GM23338 (cell line): ENCODE results near the gene HTR3C. TPM values are rescaled to one million over a fixed set of nuclear protein-coding genes. Genes with fewer than 3 reads are reported as not detected.

Source experiments
- ATAC-seq: fragments of 200-7000 bp; cut with Tn5 transposase; 3 replicates; pipeline ENCODE4 v1.9.1; 2020
- DNase-seq: peaks from one replicate; pipeline ENCODE4 v3.0.0-alpha.2; 2015; ENCODE audit warnings: low spot score
- H2AFZ ChIP-seq: fragments of 200-600 bp; sonication (generic); 2 replicates; pipeline ENCODE4 v1.8.0; 2016; ENCODE audit warnings: antibody characterized with exemption, mild to moderate bottlenecking, moderate library complexity
- H3F3A ChIP-seq: fragments of 200-600 bp; sonication (generic); replicated peaks from 2 replicates; pipeline ENCODE4 v1.8.0; 2017; ENCODE audit warnings: antibody characterized with exemption, mixed run types, low read depth
- H3K27ac ChIP-seq: fragments of 200-600 bp; sonication (generic); 2 replicates; pipeline ENCODE4 v1.6.1; 2016; ENCODE audit warnings: low read depth
- H3K27me3 ChIP-seq: fragments of 200-600 bp; sonication (generic); 2 replicates; pipeline ENCODE4 v1.8.0; 2016; ENCODE audit warnings: mild to moderate bottlenecking, mixed run types, moderate library complexity; ENCODE audit not compliant: insufficient read depth
- H3K36me3 ChIP-seq: fragments of 200-600 bp; sonication (generic); 2 replicates; pipeline ENCODE4 v1.8.0; 2016; ENCODE audit warnings: mild to moderate bottlenecking; ENCODE audit not compliant: insufficient read depth
- H3K4me1 ChIP-seq: fragments of 200-600 bp; sonication (generic); 2 replicates; pipeline ENCODE4 v1.8.0; 2016; ENCODE audit warnings: mild to moderate bottlenecking, moderate library complexity; ENCODE audit not compliant: insufficient read depth
- H3K4me2 ChIP-seq: fragments of 200-600 bp; sonication (generic); 2 replicates; pipeline ENCODE4 v1.7.1; 2017; ENCODE audit warnings: mixed run types
- H3K4me3 ChIP-seq: fragments of 200-600 bp; sonication (generic); 2 replicates; pipeline ENCODE4 v1.6.1; 2016; ENCODE audit warnings: mixed run types
- H3K79me2 ChIP-seq: fragments of 200-600 bp; sonication (generic); replicated peaks from 2 replicates; pipeline ENCODE4 v1.8.0; 2017; ENCODE audit warnings: mild to moderate bottlenecking; ENCODE audit not compliant: insufficient read depth
- H3K9me2 ChIP-seq: fragments of 200-600 bp; sonication (generic); 2 replicates; pipeline ENCODE4 v1.8.0; 2017; ENCODE audit not compliant: insufficient read depth
- H4K20me1 ChIP-seq: fragments of 200-600 bp; sonication (generic); replicated peaks from 2 replicates; pipeline ENCODE4 v1.8.0; 2017; ENCODE audit warnings: mild to moderate bottlenecking; ENCODE audit not compliant: insufficient read depth
- H3K27ac Mint-ChIP-seq: 2 replicates; pipeline ENCODE4 v1.8.0; 2020; ENCODE audit warnings: inconsistent platforms, mild to moderate bottlenecking, moderate library complexity, mixed read lengths
- H3K27me3 Mint-ChIP-seq: 3 replicates; pipeline ENCODE4 v1.8.0; 2022; ENCODE audit warnings: low read depth, mild to moderate bottlenecking, moderate library complexity, mixed read lengths, inconsistent platforms; ENCODE audit not compliant: insufficient read depth, poor library complexity
- H3K36me3 Mint-ChIP-seq: 3 replicates; pipeline ENCODE4 v1.8.0; 2021; ENCODE audit warnings: low read depth, mild to moderate bottlenecking, inconsistent platforms, moderate library complexity, mixed read lengths
- H3K4me1 Mint-ChIP-seq: 3 replicates; pipeline ENCODE4 v1.8.0; 2020; ENCODE audit warnings: mild to moderate bottlenecking, inconsistent platforms, mixed read lengths
- H3K4me3 Mint-ChIP-seq: 3 replicates; pipeline ENCODE4 v1.8.0; 2021; ENCODE audit warnings: moderate library complexity, mild to moderate bottlenecking, inconsistent platforms, mixed read lengths
- H3K9me3 Mint-ChIP-seq: 3 replicates; pipeline ENCODE4 v1.8.0; 2020; ENCODE audit warnings: moderate library complexity, mild to moderate bottlenecking, inconsistent platforms, mixed read lengths
- EZH2phosphoT487 ChIP-seq: fragments of 200-600 bp; sonication (generic); IDR thresholded peaks from one replicate; pipeline ENCODE4 v1.8.1; 2018; ENCODE audit warnings: antibody characterized with exemption; ENCODE audit not compliant: unreplicated experiment
- JUNB ChIP-seq: IDR thresholded peaks from one replicate; pipeline ENCODE4 v1.6.1; 2016; ENCODE audit warnings: antibody characterized with exemption; ENCODE audit not compliant: unreplicated experiment
- NANOG ChIP-seq: IDR thresholded peaks from 2 replicates; pipeline ENCODE4 v1.6.1; 2016; ENCODE audit warnings: antibody characterized with exemption, borderline replicate concordance
- STAT1 ChIP-seq: IDR thresholded peaks from one replicate; pipeline ENCODE4 v1.6.1; 2016; ENCODE audit warnings: antibody characterized with exemption; ENCODE audit not compliant: unreplicated experiment
- ZNF331 ChIP-seq: fragments of 250-450 bp; sonication (Bioruptor Pico); IDR thresholded peaks from 2 replicates; pipeline ENCODE4 v1.5.0; 2020; ENCODE audit warnings: low read depth, mild to moderate bottlenecking, moderate library complexity
- ZNF462 ChIP-seq: fragments of 250-450 bp; sonication (Bioruptor Pico); IDR thresholded peaks from 2 replicates; pipeline ENCODE4 v1.5.0; 2020; ENCODE audit warnings: mild to moderate bottlenecking, moderate library complexity
- polyA plus RNA-seq: library from polyadenylated mRNA; unstranded; fragments of >200 nt; fragmentation: Nextera tagmentation; extraction: Ambion mirVana; gene quantifications from 2 replicates; pipeline ENCODE4 v1.2.1, GENCODE V29; 2016
- total RNA-seq: library from RNA; depleted of rRNA; stranded (reverse); fragments of >200 nt; shearing (Covaris generic); gene quantifications from 2 replicates; pipeline ENCODE4 v1.2.3, GENCODE V29; 2014

HTR3C gene
- total and polyA plus RNA-seq, 2 experiments from 2014 or later = not detected

GRCh38 chr3:184004476-184004875 is 48.4 kb upstream of the HTR3C start:
- peaks cover 10% of the 10 kb centered on the region for H4K20me1 ChIP-seq
- Mint-ChIP-seq H3K4me1 (peaks cover 10% of the 10 kb centered on the region; the same call in 2 of the 3 replicates), H3K4me3 (no peak overlapping the region), H3K27ac (peak overlapping the region; percentile 59; the same call in 1 of the 2 replicates), H3K27me3 (no peaks in the 10 kb centered on the region), H3K36me3 (peaks cover 3% of the 10 kb centered on the region; the same call in 1 of the 3 replicates), H3K9me3 (no peaks in the 10 kb centered on the region)
- H3K79me2 ChIP-seq = peaks cover 38% of the 10 kb centered on the region
- DNase-seq (no peak), ATAC-seq (no peak)
- no peak overlapping the region for H2AFZ ChIP-seq
- H3K36me3 ChIP-seq = peaks cover 3% of the 10 kb centered on the region; the same call in 1 of the 2 replicates
- no peaks in the 10 kb centered on the region for H3K9me2 ChIP-seq
- TF ChIP-seq ZNF462 (CRISPR knock-in tag) (no peak), NANOG (no peak), STAT1 (no peak), EZH2phosphoT487 (no peak), JUNB (no peak)
- H3K4me2 ChIP-seq = no peak overlapping the region
- H3K4me1 ChIP-seq = no peaks in the 10 kb centered on the region
- H3K4me3 ChIP-seq = no peak overlapping the region
- H3K27ac ChIP-seq = no peak overlapping the region
- no peaks in the 10 kb centered on the region for H3K27me3 ChIP-seq
- no peaks in the 10 kb centered on the region for H3F3A ChIP-seq

GRCh38 chr3:184005941-184006507 is 46.8 kb upstream of the HTR3C start:
- Histone ChIP-seq H3K36me3 (peaks cover 4% of the 10 kb centered on the region; the same call in 1 of the 2 replicates), H3K4me3 (no peak overlapping the region), H3K27ac (0 out of 2 replicates have a peak overlapping the region, but pooled peaks have one; percentile 2), H3K4me2 (no peak overlapping the region), H2AFZ (no peak overlapping the region), H3K9me2 (no peaks in the 10 kb centered on the region), H3K4me1 (no peaks in the 10 kb centered on the region), H3K27me3 (no peaks in the 10 kb centered on the region), H3K79me2 (peaks cover 30% of the 10 kb centered on the region), H3F3A (no peaks in the 10 kb centered on the region), H4K20me1 (peaks cover 10% of the 10 kb centered on the region)
- peak; percentile 53 for DNase-seq
- peak overlapping the region; percentile 96 for H3K27ac Mint-ChIP-seq
- H3K9me3 Mint-ChIP-seq = no peaks in the 10 kb centered on the region; the same call in 2 of the 3 replicates
- H3K36me3 Mint-ChIP-seq = peaks cover 12% of the 10 kb centered on the region; the same call in 2 of the 3 replicates
- H3K27me3 Mint-ChIP-seq = peaks cover 1% of the 10 kb centered on the region
- H3K4me1 Mint-ChIP-seq = peaks cover 10% of the 10 kb centered on the region; the same call in 2 of the 3 replicates
- H3K4me3 Mint-ChIP-seq = no peak overlapping the region
- ATAC-seq = peak; percentile 95
- TF ChIP-seq ZNF462 (CRISPR knock-in tag) (no peak), ZNF331 (CRISPR knock-in tag) (no peak)
